Activated CD4-positive, alpha-beta memory T cell treated with anti-CD3 and anti-CD28 coated beads for 36 hours (primary cell): ENCODE measurements around the gene DOCK2. TPM values are rescaled to one million over a fixed set of nuclear protein-coding genes. Genes with fewer than 3 reads are reported as not detected.

Source experiments
- CTCF ChIA-PET: fragments of 350-600 bp; sonication (Branson Sonifier 250); formaldehyde crosslinking; loops from one replicate; lab custom pipeline; 2021; ENCODE audit warnings: antibody characterized with exemption, inconsistent platforms; lab: Charles Lee
- POLR2A ChIA-PET: fragments of 350-600 bp; sonication (Branson Sonifier 250); formaldehyde crosslinking; loops from one replicate; lab custom pipeline; 2021; ENCODE audit warnings: antibody characterized with exemption; lab: Charles Lee
- DNase-seq: peaks from one replicate; pipeline ENCODE4 v3.0.0-alpha.2; 2020
- H3K27ac Mint-ChIP-seq: one replicate; pipeline ENCODE4 v1.8.0; 2021; ENCODE audit warnings: mixed read lengths
- H3K27me3 Mint-ChIP-seq: one replicate; pipeline ENCODE4 v1.8.0; 2021; ENCODE audit warnings: mixed read lengths
- H3K36me3 Mint-ChIP-seq: one replicate; pipeline ENCODE4 v1.8.0; 2021; ENCODE audit warnings: mixed read lengths
- H3K4me1 Mint-ChIP-seq: one replicate; pipeline ENCODE4 v1.8.0; 2021; ENCODE audit warnings: low read depth, mixed read lengths
- H3K4me3 Mint-ChIP-seq: one replicate; pipeline ENCODE4 v1.8.0; 2021; ENCODE audit warnings: mild to moderate bottlenecking, mixed read lengths
- H3K9me3 Mint-ChIP-seq: one replicate; pipeline ENCODE4 v1.8.0; 2021; ENCODE audit warnings: mixed read lengths
- intact Hi-C: fragments of 100-400 bp; cut with micrococcal nuclease; formaldehyde crosslinking; loops from one replicate; pipeline ENCODE4 v1.15.1; 2023
- total RNA-seq, 2 experiments: library from RNA; stranded (reverse); gene quantifications; one replicate each; pipeline ENCODE4 v1.2.3, GENCODE V29; 2021

Gene DOCK2
- total RNA-seq: 100 to 1,000 TPM; 191 to 205 TPM

DNA sequence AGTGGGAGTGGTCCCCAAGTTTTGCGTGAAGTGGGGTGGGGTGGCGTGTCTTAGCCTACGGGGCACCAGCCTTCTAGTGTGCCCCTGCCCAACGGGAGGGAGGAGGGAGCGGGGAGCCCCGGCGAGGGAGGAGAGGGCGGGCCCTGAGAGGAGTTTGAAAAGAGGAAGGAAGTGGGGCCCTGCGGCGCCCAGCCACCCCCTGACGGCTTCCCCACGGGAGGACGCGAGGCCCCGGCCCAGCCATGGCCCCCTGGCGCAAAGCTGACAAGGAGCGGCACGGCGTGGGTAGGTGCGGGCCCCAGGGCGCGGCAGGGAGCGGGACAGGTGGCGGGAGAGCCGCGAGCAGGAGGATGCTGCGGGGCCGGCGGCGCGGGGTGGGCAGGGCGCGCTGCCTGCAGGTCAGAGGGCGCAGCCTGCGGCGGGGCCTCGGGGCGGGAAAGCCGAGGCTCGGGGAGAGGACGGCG, at the start of gene DOCK2:
DOCK2 (plus strand) TSS at position 191 of the 464 bp plus-strand sequence; CDS start at position 243, 52 bp downstream.
- H3K9me3 Mint-ChIP-seq: peaks cover 17% of the 10 kb centered on the region

DNA sequence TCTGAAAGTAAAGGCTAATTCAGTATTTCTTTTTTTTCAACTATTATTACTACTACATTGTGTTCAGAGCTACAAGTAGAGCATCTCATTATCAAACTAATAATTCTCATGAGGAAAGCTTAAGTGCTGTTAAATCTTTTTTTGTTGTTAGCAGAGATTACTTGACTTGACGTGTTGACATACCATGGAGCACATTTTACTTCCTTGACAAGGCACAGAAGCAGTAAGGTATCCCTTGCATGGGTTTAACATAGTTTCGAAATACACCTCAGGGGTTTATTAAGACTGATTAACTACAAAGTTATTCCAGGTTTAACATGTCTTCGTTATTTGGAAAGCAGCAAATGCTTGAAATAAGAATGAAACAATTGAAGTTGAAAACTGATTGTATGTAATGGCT, 46.5 kb upstream of the DOCK2 start:
- no peak overlapping the region for H3K27ac Mint-ChIP-seq
- no peak overlapping the region for H3K4me3 Mint-ChIP-seq
- H3K9me3 Mint-ChIP-seq: no peaks in the 10 kb centered on the region
- peaks cover 5% of the 10 kb centered on the region for H3K4me1 Mint-ChIP-seq
- intact Hi-C loops: no loop called here
- CTCF ChIA-PET: no interaction called here
- H3K36me3 Mint-ChIP-seq: peaks cover 55% of the 10 kb centered on the region
- no peak for DNase-seq
- no peaks in the 10 kb centered on the region for H3K27me3 Mint-ChIP-seq
- POLR2A ChIA-PET: no interaction called here

More for the DNA sequence above, at the start of gene DOCK2:
- CTCF ChIA-PET: interaction anchor here (0.7 to 2.0 kb wide), 3 partner anchors 34 to 56 kb away, joined by 3 to 7 read pairs (median 6); partner anchors contain the start of gene SPDL1
- peak within 1 kb of the TSS; percentile 85 for H3K4me3 Mint-ChIP-seq
- H3K36me3 Mint-ChIP-seq: peaks cover 32% of the 10 kb centered on the region
- H3K27me3 Mint-ChIP-seq: peaks cover 1% of the 10 kb centered on the region
- POLR2A ChIA-PET: interaction anchor here (0.6 to 3.7 kb wide), 12 partner anchors 10 to 217 kb away, joined by 3 to 21 read pairs (median 4); partner anchors contain the start of gene SPDL1
- intact Hi-C loops: loop anchor here (1.0 to 5.0 kb wide), 4 partner anchors 12 to 1060 kb away; partner anchors contain the start of genes PANK3 and SPDL1
- peak within 1 kb of the TSS; percentile 90 for H3K27ac Mint-ChIP-seq
- peak; percentile 81 for DNase-seq
- peaks cover 48% of the 10 kb centered on the region for H3K4me1 Mint-ChIP-seq

DNA sequence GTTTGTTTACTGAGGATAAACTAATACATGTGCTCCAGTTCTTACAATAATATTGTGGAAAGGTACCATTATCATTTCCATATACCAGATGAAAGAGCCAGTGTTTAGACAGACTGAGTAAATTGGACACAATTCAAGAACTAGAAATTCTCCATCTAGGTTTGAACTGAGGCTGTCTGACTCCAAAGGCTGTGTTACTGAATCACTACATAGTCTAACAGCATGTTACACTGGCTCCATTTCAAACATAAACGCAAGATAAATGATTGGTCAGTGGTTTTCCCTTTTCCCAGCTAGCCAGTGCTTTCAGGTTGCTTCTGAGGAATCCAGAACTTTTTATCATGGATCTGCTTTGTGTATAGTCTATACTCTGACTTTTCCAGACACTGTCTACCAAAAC, 45.4 kb upstream of the DOCK2 start:
- H3K36me3 Mint-ChIP-seq: peaks cover 57% of the 10 kb centered on the region
- H3K9me3 Mint-ChIP-seq: no peaks in the 10 kb centered on the region
- ChIA-PET CTCF (no interaction called here), POLR2A (no interaction called here)
- no peak for DNase-seq
- H3K27me3 Mint-ChIP-seq: no peaks in the 10 kb centered on the region
- intact Hi-C loops: no loop called here
- no peak overlapping the region for H3K27ac Mint-ChIP-seq
- H3K4me3 Mint-ChIP-seq: no peak overlapping the region
- no peaks in the 10 kb centered on the region for H3K4me1 Mint-ChIP-seq

DNA sequence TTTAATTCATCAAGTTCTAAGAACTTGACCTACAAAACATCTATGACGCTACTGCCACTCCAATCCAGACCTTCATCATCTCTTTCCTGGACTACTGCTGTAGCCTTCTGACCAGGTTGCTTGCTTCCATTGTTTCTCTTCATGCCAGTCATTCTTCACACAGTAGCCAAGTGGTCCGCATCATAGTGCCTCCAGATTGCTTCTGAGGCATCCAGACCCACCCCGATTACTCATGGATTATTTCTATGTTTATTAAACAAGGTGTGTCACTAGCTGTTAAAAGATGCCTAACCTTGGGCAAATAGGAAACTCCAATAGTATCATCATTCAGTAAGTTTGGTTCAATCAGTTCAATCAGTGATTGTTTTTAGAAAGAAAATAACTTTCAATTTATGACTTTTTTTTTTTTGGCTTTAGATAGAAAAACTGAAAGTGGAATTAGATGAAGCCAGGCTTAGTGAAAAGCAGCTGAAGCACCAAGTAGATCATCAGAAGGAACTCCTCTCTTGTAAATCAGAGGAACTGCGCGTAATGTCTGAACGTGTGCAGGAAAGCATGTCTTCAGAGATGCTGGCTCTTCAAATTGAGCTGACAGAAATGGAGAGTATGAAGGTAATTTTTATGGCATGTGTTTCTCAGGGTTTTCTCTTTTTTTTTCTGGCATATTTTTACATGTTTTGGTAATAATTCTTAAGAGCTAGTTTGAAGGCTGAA, 44.0 kb upstream of the DOCK2 start:
- peaks cover 66% of the 10 kb centered on the region for H3K36me3 Mint-ChIP-seq
- no peaks in the 10 kb centered on the region for H3K4me1 Mint-ChIP-seq
- H3K27ac Mint-ChIP-seq: no peak overlapping the region
- POLR2A ChIA-PET: interaction anchor here (0.6 to 1.0 kb wide), 2 partner anchors 14 to 44 kb away, joined by 3 read pairs; partner anchors contain the start of gene DOCK2
- no peaks in the 10 kb centered on the region for H3K27me3 Mint-ChIP-seq
- H3K4me3 Mint-ChIP-seq: no peak overlapping the region
- H3K9me3 Mint-ChIP-seq: no peaks in the 10 kb centered on the region
- no peak for DNase-seq
- CTCF ChIA-PET: interaction anchor here (2.3 kb wide), 1 partner anchor 9 kb away, joined by 5 read pairs; the partner anchor contains the start of gene SPDL1
- intact Hi-C loops: no loop called here

DNA sequence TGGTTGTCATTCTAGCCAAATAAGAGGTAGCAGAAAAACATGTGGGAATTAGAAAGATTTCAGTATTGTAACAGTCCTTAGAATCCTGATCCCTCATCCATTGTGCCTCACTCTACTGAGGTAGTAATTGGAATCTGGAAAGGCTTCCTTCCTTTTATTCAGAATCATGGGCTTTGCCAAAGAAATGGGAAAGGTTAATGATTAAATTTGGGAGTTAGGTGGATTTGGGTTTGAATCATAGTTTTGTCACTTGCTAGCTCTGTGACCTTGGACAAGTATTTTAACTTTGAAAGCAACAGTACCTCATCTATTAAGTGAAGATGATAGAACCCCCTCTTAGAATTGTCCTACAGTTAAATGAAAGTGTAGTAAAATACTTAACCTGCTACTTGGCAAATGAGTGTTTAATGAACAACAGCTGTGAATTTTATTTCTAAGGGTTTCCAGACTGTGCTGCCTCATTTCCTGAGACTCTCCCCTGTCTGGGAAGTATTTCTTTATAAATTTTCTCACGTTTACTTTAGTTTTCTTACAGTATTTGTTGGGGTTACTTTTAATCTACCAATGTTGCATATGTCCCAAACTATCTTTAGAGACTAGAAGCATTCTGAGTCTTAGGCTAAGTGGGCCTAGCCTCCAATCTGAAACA, 41.8 kb upstream of the DOCK2 start:
- DNase-seq: no peak
- Mint-ChIP-seq H3K27me3 (no peaks in the 10 kb centered on the region), H3K36me3 (peaks cover 62% of the 10 kb centered on the region), H3K4me3 (no peak overlapping the region), H3K9me3 (no peaks in the 10 kb centered on the region), H3K27ac (no peak overlapping the region), H3K4me1 (no peaks in the 10 kb centered on the region)
- POLR2A ChIA-PET: no interaction called here
- CTCF ChIA-PET: no interaction called here
- intact Hi-C loops: no loop called here

DNA sequence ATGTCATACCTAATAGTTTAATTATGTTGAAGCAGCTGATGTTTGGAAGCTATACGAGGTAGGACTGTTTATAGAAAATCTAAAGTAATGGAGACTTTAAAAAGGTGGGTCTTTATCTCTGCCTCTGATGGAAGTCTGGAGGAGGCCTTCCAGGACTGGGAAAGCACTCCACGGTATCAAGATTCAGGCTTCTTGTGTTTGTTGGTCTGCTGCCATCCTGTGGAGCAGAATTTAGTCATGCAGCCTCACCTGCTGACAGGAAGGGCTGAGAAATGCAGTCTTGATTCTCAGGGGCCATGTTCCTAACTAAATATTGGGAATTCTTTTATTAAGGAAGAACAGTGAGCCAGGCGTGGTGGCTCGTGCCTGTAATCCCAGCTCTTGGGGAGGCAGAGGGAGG, 37.6 kb upstream of the DOCK2 start:
- H3K27ac Mint-ChIP-seq: no peak overlapping the region

DNA sequence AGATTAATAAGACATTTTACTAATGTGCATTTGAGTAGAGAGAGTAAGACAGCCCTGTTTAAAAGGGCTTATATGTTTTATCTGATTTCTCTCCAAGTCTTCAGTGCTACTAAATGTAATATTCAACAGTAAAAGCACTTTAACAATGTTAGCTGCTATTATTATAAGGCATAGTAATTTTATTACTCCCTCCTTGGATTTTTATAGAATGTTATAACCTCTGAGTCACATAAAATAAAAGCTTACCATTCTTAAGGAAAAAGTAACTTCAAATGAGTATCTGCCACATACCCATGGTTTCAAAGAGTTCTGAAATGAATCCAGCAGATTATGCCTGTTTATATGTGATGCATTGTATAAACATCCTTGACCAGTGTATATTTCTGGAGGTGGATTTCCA, 34.5 kb upstream of the DOCK2 start:
- Mint-ChIP-seq H3K4me1 (no peaks in the 10 kb centered on the region), H3K9me3 (no peaks in the 10 kb centered on the region), H3K4me3 (no peak overlapping the region), H3K36me3 (peaks cover 42% of the 10 kb centered on the region), H3K27me3 (no peaks in the 10 kb centered on the region), H3K27ac (no peak overlapping the region)
- ChIA-PET POLR2A (interaction anchor here (0.6 kb wide), 1 partner anchor 1481 kb away, joined by 3 read pairs; no protein-coding TSS in a partner anchor), CTCF (no interaction called here)
- intact Hi-C loops: no loop called here
- no peak for DNase-seq

More for the DNA sequence above, 37.6 kb upstream of the DOCK2 start:
- CTCF ChIA-PET: no interaction called here
- Mint-ChIP-seq H3K4me3 (no peak overlapping the region), H3K27me3 (no peaks in the 10 kb centered on the region), H3K36me3 (peaks cover 54% of the 10 kb centered on the region), H3K9me3 (no peaks in the 10 kb centered on the region), H3K4me1 (no peaks in the 10 kb centered on the region)
- intact Hi-C loops: no loop called here
- POLR2A ChIA-PET: no interaction called here
- no peak for DNase-seq

DNA sequence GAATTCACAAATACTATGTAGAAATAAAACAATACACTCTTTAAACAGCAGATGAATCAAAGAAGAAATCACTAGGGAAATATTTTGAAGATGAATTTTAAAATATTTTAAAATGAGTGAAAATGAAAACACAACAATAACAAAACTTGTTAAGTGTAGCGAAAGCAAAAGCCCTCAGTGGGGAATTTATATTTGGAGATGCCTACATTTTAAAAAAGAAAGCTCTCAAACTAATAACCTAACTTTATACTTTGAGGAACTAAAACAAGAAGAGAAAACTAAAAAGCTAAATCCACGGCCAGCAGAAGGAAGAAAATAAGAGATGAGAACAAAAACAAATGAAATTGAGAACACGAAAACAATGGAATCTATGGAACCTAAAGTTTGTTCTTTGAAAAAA, 30.8 kb upstream of the DOCK2 start:
- ChIA-PET POLR2A (no interaction called here), CTCF (interaction anchor here (0.9 kb wide), 1 partner anchor 23 kb away, joined by 3 read pairs; the partner anchor contains the start of gene SPDL1)
- no peaks in the 10 kb centered on the region for H3K4me1 Mint-ChIP-seq
- peaks cover 21% of the 10 kb centered on the region for H3K36me3 Mint-ChIP-seq
- H3K27me3 Mint-ChIP-seq: no peaks in the 10 kb centered on the region
- DNase-seq: no peak
- intact Hi-C loops: no loop called here
- H3K27ac Mint-ChIP-seq: no peak overlapping the region
- H3K4me3 Mint-ChIP-seq: no peak overlapping the region
- peaks cover 7% of the 10 kb centered on the region for H3K9me3 Mint-ChIP-seq

DNA sequence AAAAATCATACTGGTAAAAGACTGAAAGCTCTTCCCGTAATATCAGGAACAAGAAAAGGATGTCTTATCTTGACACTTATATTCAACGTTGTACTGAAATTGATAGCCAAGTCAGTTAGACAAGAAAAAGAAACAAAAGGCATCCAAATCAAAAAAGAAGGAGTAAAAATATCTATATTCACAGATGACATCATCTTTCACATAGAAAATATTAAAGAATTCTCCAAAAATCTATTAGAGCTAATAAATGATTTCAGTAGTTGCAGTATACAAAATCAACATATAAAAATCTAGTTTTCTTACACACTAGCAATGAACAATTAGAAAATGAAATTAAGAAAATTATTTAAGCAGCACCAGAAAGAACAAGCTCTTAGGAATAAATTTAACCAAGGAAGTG, 29.2 kb upstream of the DOCK2 start:
- no peak overlapping the region for H3K27ac Mint-ChIP-seq
- intact Hi-C loops: no loop called here

DNA sequence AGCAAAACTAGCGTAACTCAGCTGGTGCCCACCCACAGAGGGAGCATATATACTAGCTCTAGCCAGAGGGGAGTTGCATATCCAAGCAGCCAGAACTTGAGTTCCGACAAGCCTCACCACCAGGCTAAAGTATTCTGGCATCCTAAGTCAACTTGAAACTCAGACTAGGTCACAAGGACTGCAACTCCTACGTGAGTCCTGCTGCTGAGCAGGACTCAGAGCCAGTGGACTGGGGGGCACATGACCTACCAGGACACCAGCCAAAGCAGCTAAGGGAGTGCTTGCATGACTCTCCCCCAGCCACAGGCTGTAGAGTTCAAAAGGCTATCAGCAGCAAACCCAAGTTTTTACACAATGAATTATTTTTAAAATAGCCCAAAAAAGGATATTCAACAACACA, 27.4 kb upstream of the DOCK2 start:
- Mint-ChIP-seq H3K27me3 (peaks cover 6% of the 10 kb centered on the region), H3K9me3 (peaks cover 12% of the 10 kb centered on the region), H3K4me1 (no peaks in the 10 kb centered on the region), H3K27ac (no peak overlapping the region), H3K36me3 (peaks cover 3% of the 10 kb centered on the region), H3K4me3 (no peak overlapping the region)
- intact Hi-C loops: no loop called here
- ChIA-PET POLR2A (no interaction called here), CTCF (interaction anchor here (1.3 kb wide), 1 partner anchor 30 kb away, joined by 3 read pairs; no protein-coding TSS in a partner anchor)
- DNase-seq: no peak

More for the DNA sequence above, 29.2 kb upstream of the DOCK2 start:
- no peak for DNase-seq
- Mint-ChIP-seq H3K9me3 (peaks cover 12% of the 10 kb centered on the region), H3K4me1 (no peaks in the 10 kb centered on the region), H3K36me3 (peaks cover 12% of the 10 kb centered on the region), H3K27me3 (peaks cover 6% of the 10 kb centered on the region), H3K4me3 (no peak overlapping the region)
- POLR2A ChIA-PET: no interaction called here
- CTCF ChIA-PET: no interaction called here

DNA sequence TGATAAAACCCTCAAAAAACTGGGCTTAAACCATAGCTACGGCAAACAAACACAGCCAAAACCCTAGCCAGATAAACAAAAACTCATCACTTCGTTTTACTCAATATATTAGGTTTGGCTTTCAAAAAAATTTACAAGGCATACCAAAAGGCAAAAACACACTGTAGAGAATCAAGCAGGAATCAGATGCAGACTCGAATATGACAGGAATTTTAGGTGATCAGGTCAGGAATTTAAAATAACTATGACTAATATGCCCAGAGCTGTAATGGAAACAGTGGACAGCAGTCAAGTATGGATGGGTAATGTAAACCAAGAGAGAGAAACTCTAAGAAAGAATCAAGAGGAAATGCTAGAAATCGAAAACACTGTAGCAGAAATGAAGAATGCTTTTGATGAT, 26.5 kb upstream of the DOCK2 start:
- no peaks in the 10 kb centered on the region for H3K4me1 Mint-ChIP-seq
- intact Hi-C loops: no loop called here
- ChIA-PET POLR2A (no interaction called here), CTCF (interaction anchor here (0.7 to 1.3 kb wide), 2 partner anchors 13 to 29 kb away, joined by 3 read pairs; no protein-coding TSS in a partner anchor)
- DNase-seq: no peak
- H3K27ac Mint-ChIP-seq: no peak overlapping the region
- no peak overlapping the region for H3K4me3 Mint-ChIP-seq
- H3K27me3 Mint-ChIP-seq: peaks cover 6% of the 10 kb centered on the region
- H3K36me3 Mint-ChIP-seq: no peaks in the 10 kb centered on the region
- H3K9me3 Mint-ChIP-seq: peaks cover 12% of the 10 kb centered on the region

DNA sequence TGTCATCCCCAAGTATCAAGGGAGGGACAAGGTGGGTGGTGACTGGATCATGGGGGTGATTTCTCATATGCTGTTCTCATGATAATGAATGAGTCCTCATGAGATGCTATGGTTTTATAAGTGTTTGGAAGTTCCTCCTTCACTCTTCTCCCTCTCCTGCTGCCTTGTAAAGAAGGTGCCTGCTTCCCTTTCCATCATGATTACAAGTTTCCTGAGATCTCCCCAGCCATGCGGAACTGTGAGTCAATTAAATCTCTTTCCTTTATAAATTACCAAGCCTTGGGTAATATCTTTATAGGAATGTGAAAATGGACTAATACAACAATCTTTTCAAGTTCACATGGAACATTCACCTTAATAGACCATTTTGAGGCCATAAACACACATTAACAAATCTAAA, 21.5 kb upstream of the DOCK2 start:
- no peak for DNase-seq
- intact Hi-C loops: no loop called here
- ChIA-PET CTCF (no interaction called here), POLR2A (no interaction called here)
- no peaks in the 10 kb centered on the region for H3K4me1 Mint-ChIP-seq
- peaks cover 9% of the 10 kb centered on the region for H3K9me3 Mint-ChIP-seq
- H3K27me3 Mint-ChIP-seq: peaks cover 6% of the 10 kb centered on the region
- no peaks in the 10 kb centered on the region for H3K36me3 Mint-ChIP-seq
- no peak overlapping the region for H3K27ac Mint-ChIP-seq
- no peak overlapping the region for H3K4me3 Mint-ChIP-seq
